NCI-H1092 (cell line): ENCODE measurements around the gene SERPIND1.
A peak's percentile ranks its signal among the peaks of the same experiment; 100 is the strongest.
"Not testable (repeated sequence)": the region's sequence is repeated elsewhere in the genome, so short reads cannot be mapped to it uniquely, and the experiment has no call there.

Experiments used
- DNase-seq: peaks from one replicate; lab custom pipeline; 2025; lab: John Stamatoyannopoulos, UW

The SERPIND1 gene

GRCh38 chr22:20748082-20748481, 25.8 kb upstream of the SERPIND1 start:
- no peak for DNase-seq

DNA sequence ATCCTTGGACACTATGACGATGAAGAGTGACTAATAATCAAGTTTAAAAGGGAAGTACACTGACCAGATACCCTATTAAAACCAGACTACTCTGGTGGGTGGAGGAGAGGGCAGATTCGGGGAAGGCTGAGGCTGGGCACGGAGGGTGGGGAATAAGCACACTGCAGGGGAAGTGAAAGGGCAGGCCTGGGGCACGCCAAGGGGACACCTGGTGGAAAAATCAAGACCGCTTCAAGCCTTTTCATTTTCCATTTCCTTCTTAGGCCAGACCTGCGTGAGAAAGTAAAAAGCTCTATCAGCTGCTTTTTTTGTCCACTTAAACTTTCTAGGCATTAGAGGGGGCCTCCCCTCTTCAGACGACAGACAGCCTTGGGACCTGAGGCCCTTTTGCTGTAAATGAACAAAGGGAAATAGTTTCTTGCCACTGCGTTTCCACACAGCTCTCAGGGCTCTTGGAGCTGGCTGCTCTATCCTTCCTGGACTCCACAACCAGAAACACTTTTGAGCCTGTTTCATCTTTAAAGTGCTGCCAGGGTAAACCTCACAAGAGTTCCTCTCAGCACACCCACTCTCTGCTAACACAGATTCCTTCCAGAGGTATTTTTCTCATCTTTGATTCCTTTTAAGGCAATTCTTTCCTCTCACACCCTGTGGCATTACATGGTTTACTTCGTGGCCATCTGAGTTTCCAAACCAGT, 25.0 kb upstream of the SERPIND1 start:
- DNase-seq: no peak

DNA sequence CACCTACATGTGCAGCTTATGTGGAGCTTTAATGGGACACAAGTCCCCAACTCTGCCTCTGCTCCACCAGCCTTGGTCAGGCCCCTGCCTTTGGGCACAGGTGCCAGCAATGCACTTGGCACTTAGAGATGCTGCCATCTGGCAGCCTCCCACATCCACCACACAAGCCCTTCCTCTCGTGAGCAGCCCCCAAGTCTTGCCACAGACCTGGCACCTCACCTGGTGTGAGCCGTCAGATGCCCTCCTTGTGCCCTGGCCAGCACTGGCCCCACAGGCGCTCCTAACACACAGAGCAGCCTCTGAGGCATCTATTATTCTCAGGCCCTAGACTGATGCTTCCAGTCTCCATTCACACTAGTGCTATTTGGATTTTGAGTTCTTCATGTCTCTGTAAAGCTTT, 24.5 kb upstream of the SERPIND1 start:
- no peak for DNase-seq

- peak; percentile 94 for DNase-seq
These were observed 23.3 kb upstream of the SERPIND1 start for GRCh38 chr22:20750461-20751184.

- peak; percentile 90 for DNase-seq
These were observed 22.6 kb upstream of the SERPIND1 start for GRCh38 chr22:20751185-20751851.

- DNase-seq: no peak
These were observed 21.7 kb upstream of the SERPIND1 start for GRCh38 chr22:20752104-20752741.

DNA sequence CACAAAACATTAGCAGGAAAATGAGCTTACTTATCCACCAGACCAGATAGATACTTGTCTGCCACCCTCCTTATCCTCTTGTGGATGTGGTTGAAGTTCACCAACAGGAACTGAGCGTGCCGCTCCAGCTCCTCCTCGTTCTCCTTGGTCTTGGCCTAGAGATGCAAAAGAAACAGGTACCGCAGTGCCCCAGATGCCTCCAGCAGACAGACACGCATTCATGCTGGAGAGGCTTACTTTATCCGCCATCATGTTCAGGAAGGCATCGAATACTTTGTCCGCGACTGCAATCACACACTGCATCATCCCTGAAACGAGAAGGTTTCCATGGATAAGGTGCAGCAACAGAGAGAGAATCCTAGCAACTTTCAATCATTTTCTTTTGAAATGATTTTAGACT, 21.0 kb upstream of the SERPIND1 start:
- no peak for DNase-seq

DNA sequence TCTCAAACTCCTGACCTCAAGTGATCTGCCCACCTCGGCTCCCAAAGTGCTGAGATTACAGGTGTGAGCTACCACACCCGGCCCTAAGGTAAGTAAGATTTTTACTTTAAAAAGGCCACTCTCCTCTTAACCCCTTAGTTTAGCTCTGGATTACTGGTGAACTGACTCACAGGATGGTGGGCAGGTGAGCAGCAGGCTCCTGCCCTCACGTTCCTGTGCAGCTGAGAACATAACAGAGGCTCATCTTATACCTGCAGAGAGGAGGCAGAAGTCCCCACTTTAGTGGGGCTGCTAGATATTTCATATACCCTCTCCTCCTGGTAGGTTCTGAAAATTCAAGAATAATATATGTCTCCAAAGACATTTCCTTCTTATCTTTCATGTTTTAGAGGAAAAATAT, 17.1 kb upstream of the SERPIND1 start:
- DNase-seq: no peak

DNA sequence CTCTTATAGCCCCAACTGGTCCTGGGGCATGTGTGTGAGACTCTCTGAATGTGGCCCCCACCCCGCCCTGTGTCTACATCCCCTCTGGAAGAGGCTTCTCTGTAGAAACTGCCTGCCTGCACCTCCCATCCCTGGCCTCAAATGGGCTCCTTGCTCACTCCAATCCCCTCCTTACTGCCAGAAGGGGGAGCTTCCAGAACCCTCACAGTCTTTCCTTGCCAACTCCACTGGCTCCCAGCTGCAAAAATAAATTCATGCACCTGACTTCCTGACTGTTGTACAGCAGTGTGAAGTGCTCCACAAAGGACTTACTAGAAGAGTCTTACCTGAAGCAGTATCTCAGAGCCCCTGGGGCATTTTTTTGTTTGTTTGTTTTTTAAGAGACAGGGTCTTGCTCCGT, 15.2 kb upstream of the SERPIND1 start:
- no peak for DNase-seq

GRCh38 chr22:20760084-20760483, 13.8 kb upstream of the SERPIND1 start:
- no peak for DNase-seq

DNA sequence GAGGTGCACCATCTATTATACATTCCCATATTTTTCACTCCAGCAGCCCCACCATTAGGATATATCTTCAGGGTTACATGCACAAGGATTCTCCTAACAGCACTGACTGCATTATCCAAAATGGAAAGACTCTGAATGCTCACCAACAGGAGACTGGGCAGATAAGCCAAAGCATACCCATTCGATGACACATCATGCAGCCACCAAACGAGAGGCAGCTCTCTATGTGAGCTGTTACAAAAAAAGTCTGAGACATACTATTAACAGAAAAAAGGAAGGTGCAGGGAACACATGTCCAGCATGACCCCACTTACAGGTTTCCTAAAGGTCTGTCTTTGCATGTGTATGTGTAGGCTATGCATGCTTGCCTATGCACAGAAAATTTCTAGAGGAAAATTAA, 12.4 kb upstream of the SERPIND1 start:
- no peak for DNase-seq

DNA sequence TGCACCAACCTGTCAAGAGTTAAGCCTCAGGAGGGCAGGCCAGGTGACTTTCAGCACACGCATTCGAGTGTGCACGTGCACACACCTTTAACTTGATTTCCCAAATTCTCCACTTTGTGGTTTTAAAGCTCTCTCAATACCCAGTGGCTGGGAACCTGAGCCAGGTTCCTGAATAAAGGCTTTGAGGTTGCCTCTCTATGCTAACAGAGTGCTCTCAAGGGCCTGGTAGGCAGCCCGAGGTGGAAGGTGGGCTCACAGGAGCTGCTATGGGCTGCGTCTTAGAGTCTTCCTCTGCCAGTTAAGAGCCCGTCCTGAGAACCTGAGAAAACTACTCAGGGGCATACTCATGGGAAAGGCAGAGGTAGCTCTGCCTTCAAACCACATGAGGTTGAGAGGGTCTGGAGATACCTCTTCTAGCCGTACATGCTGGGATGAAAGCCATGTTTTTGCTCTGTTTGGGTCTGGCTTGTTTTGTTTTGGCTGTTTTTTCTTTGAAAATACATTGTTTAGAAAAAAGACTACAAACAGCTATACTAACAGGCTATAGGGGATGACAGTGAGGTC, 11.6 kb upstream of the SERPIND1 start:
- DNase-seq: no peak

- no peak for DNase-seq
These were observed 10.1 kb upstream of the SERPIND1 start for GRCh38 chr22:20763630-20764470.

DNA sequence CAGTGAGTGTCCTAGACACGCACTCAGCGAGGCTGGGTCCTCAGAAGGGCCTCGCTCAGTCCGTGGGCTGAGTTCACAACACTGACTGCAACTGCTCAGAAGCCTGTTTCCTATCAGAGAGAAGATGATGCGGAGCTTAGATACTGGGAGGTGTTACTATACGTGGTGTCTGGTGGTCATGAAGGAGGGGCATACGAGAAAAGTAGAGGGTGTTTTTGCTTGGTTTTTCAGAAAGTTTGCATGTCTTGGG, 9.5 kb upstream of the SERPIND1 start:
- DNase-seq: no peak

DNA sequence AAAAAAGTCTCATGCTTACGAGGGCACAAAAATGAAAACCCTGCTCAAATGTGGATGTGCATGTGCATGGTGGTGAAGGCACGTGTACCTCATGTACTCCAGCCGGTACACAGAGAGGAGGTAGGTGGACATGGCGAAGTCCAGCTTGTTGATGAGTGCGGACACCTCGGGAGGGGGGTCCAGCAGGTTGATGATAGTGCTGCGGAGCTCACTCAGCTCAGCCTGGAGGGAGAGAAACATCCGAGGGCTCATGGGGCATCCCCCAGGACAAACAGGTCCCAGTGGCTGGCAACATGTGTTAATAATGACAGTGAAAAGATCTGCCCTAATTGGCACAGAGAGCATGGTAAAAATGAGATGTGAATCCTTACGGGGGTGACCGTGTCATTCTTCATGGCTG, 9.2 kb upstream of the SERPIND1 start:
- no peak for DNase-seq

GRCh38 chr22:20765938-20766337, 8.0 kb upstream of the SERPIND1 start:
- DNase-seq: no peak

DNA sequence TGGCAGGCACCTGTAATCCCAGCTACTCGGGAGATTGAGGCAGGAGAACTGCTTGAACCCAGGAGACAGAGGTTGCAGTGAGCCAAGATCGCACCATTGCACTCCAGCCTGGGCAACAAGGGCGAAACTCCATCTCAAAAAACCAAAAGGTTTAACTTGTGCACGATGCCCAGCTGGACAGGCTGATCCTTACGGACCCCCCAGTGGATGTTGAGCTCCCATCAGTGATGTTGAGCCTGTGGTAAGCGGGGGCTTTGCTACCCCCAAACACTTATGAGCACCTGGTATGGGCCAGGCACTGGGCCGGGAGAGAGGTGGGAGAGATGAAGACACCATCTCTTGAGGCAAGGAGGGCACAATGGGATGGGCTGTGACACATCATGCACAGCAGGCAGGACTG, 7.4 kb upstream of the SERPIND1 start:
- no peak for DNase-seq

GRCh38 chr22:20769496-20769826, 4.5 kb upstream of the SERPIND1 start:
- DNase-seq: not testable (repeated sequence)

GRCh38 chr22:20771918-20772625, 1.8 kb upstream of the SERPIND1 start:
- DNase-seq: no peak

GRCh38 chr22:20774882-20775281, 969 bp downstream of the SERPIND1 start:
- no peak for DNase-seq

- DNase-seq: no peak
These were observed 1.5 kb downstream of the SERPIND1 start for GRCh38 chr22:20775342-20775895.
